H1 (cell line): ENCODE measurements around the gene PLXNA4. TPM values are rescaled to one million over a fixed set of nuclear protein-coding genes. Genes with fewer than 3 reads are reported as not detected.

Experiments used
- BRCA1 ChIP-seq: IDR thresholded peaks from 2 replicates; pipeline ENCODE4 v1.6.1; 2012; ENCODE audit warnings: low read depth, low read length, improper control_type of control experiment
- CBX5 ChIP-seq: fragments of 300-800, 300-1000 bp; sonication (generic); IDR thresholded peaks from 2 replicates; pipeline ENCODE4 v1.7.1; 2016; ENCODE audit warnings: antibody characterized with exemption, low read length, low read depth
- EP300 ChIP-seq, 2 experiments: IDR thresholded peaks; 1 replicate in 1 of 2; 2 replicates in 1 of 2; pipeline ENCODE4 v1.6.1; 2011 to 2012; ENCODE audit warnings: low read depth in 2 of 2, low read length in 2 of 2, mild to moderate bottlenecking in 2 of 2, borderline replicate concordance in 1 of 2, inconsistent platforms in 1 of 2, moderate library complexity in 1 of 2
- JUND ChIP-seq: IDR thresholded peaks from 2 replicates; pipeline ENCODE4 v1.6.1; 2011; ENCODE audit warnings: mild to moderate bottlenecking, improper control_type of control experiment, low read length
- polyA plus RNA-seq, 7 experiments: library from polyadenylated mRNA; depleted of rRNA in 3 of 7; stranded (reverse) in 5 of 7; unstranded in 2 of 7; fragments of >200 nt in 5 of 7; fragments of 200-250 nt in 2 of 7; gene quantifications; 1 replicate in 5 of 7; 2 replicates in 1 of 7; 4 replicates in 1 of 7; pipeline versions ENCODE4 v1.2.1 to v1.2.3, GENCODE V29; 2011 to 2013; ENCODE audit warnings: missing spikeins in 2 of 7, mixed read lengths in 2 of 7
- total RNA-seq: library from RNA; stranded (reverse); fragmentation: NEBNext Ultra II Directional; extraction: Animal tissue kit (Norgen Biotek cat#: 25700); gene quantifications from 2 replicates; pipeline ENCODE4 v1.2.1, GENCODE V29; 2021

The PLXNA4 gene
- total and polyA plus RNA-seq, 2 of the 8 experiments (the other 6 are each of a cell fraction or from before 2014, with no cell fraction given): 0.76 to 0.79 TPM

GRCh38 chr7:132410861-132411541 lies 165.3 kb downstream of the PLXNA4 start (continued):
- TF ChIP-seq CBX5 (no peak), BRCA1 (no peak), EP300 (IDR thresholded peaks at IDR 0.05; ENCODE audit: borderline replicate concordance in 1 of 2, low read depth in 2 of 2, low read length in 2 of 2) (no peak), JUND (no peak)
